Endothelial cell (in vitro differentiated cells): ENCODE measurements around the gene MICU1. TPM values are rescaled to one million over a fixed set of nuclear protein-coding genes. Genes with fewer than 3 reads are reported as not detected.
"Not testable (repeated sequence)": the region's sequence is repeated elsewhere in the genome, so short reads cannot be mapped to it uniquely, and the experiment has no call there.

ENCODE experiments used
- DNase-seq: peaks from one replicate; pipeline ENCODE4 v3.0.0; 2021; ENCODE audit warnings: low spot score
- H3K27ac Mint-ChIP-seq: one replicate; pipeline ENCODE4 v1.8.0; 2021; ENCODE audit warnings: mixed read lengths, inconsistent platforms; ENCODE audit not compliant: unreplicated experiment
- H3K27me3 Mint-ChIP-seq: one replicate; pipeline ENCODE4 v1.8.0; 2021; ENCODE audit warnings: mild to moderate bottlenecking, moderate library complexity, mixed read lengths, inconsistent platforms; ENCODE audit not compliant: unreplicated experiment
- H3K36me3 Mint-ChIP-seq: one replicate; pipeline ENCODE4 v1.8.0; 2021; ENCODE audit warnings: mild to moderate bottlenecking, low read depth, mixed read lengths, inconsistent platforms; ENCODE audit not compliant: unreplicated experiment
- H3K4me1 Mint-ChIP-seq: one replicate; pipeline ENCODE4 v1.8.0; 2021; ENCODE audit warnings: mild to moderate bottlenecking, mixed read lengths, inconsistent platforms; ENCODE audit not compliant: unreplicated experiment
- H3K4me3 Mint-ChIP-seq: one replicate; pipeline ENCODE4 v1.8.0; 2021; ENCODE audit warnings: mild to moderate bottlenecking, mixed read lengths, inconsistent platforms; ENCODE audit not compliant: unreplicated experiment
- H3K9me3 Mint-ChIP-seq: one replicate; pipeline ENCODE4 v1.8.0; 2021; ENCODE audit warnings: mixed read lengths, inconsistent platforms; ENCODE audit not compliant: unreplicated experiment
- CTCF ChIP-seq: fragments of 200-600 bp; sonication (generic); IDR thresholded peaks from one replicate; pipeline ENCODE4 v1.5.0; 2021; ENCODE audit warnings: antibody characterized with exemption; ENCODE audit not compliant: unreplicated experiment
- total RNA-seq: library from RNA; stranded (reverse); fragmentation: NEBNext Ultra II Directional; extraction: Animal tissue kit (Norgen Biotek cat#: 25700); gene quantifications from one replicate; pipeline ENCODE4 v1.2.1, GENCODE V29; 2021; ENCODE audit not compliant: unreplicated experiment

The MICU1 gene
- total RNA-seq, 1 donor from 2014 or later, result 39.9 TPM

GRCh38 chr10:72459301-72459700 is 166.6 kb downstream of the MICU1 start:
- H3K27ac Mint-ChIP-seq, result no peak overlapping the region
- peaks cover 7% of the 10 kb centered on the region for H3K4me1 Mint-ChIP-seq
- DNase-seq, result no peak
- TF ChIP-seq CTCF, result no peak
- H3K36me3 Mint-ChIP-seq, result no peaks in the 10 kb centered on the region
- H3K27me3 Mint-ChIP-seq, result no peaks in the 10 kb centered on the region
- no peaks in the 10 kb centered on the region for H3K9me3 Mint-ChIP-seq
- H3K4me3 Mint-ChIP-seq, result no peak overlapping the region

GRCh38 chr10:72455889-72456595 is 169.8 kb downstream of the MICU1 start:
- Mint-ChIP-seq H3K4me1 (peaks cover 7% of the 10 kb centered on the region), H3K4me3 (no peak overlapping the region), H3K36me3 (peaks cover 7% of the 10 kb centered on the region), H3K27me3 (no peaks in the 10 kb centered on the region), H3K9me3 (no peaks in the 10 kb centered on the region), H3K27ac (no peak overlapping the region)
- no peak for DNase-seq
- no peak for TF ChIP-seq CTCF

GRCh38 chr10:72449941-72450441 is 175.9 kb downstream of the MICU1 start:
- DNase-seq, result no peak
- Mint-ChIP-seq H3K9me3 (no peaks in the 10 kb centered on the region), H3K4me3 (no peak overlapping the region), H3K27ac (peak overlapping the region; percentile 2), H3K27me3 (no peaks in the 10 kb centered on the region), H3K36me3 (peaks cover 11% of the 10 kb centered on the region), H3K4me1 (peaks cover 5% of the 10 kb centered on the region)
- no peak for TF ChIP-seq CTCF

- no peak for TF ChIP-seq CTCF
- H3K27me3 Mint-ChIP-seq, result no peaks in the 10 kb centered on the region
- H3K4me3 Mint-ChIP-seq, result no peak overlapping the region
- no peak overlapping the region for H3K27ac Mint-ChIP-seq
- DNase-seq, result no peak
- H3K36me3 Mint-ChIP-seq, result peaks cover 8% of the 10 kb centered on the region
- no peaks in the 10 kb centered on the region for H3K9me3 Mint-ChIP-seq
- peaks cover 5% of the 10 kb centered on the region for H3K4me1 Mint-ChIP-seq
Observed at GRCh38 chr10:72445851-72446250, 180.0 kb downstream of the MICU1 start.

GRCh38 chr10:72442969-72443368 is 182.9 kb downstream of the MICU1 start:
- not testable (repeated sequence) for H3K9me3 Mint-ChIP-seq, H3K27me3 Mint-ChIP-seq, H3K27ac Mint-ChIP-seq, H3K4me3 Mint-ChIP-seq, H3K4me1 Mint-ChIP-seq, H3K36me3 Mint-ChIP-seq, DNase-seq
